GM12801 (cell line): ENCODE measurements around the gene PSAT1.

Experiments
- CTCF ChIP-seq: IDR thresholded peaks from one replicate; pipeline ENCODE4 v1.5.1; 2011; ENCODE audit warnings: control low read depth; ENCODE audit not compliant: insufficient read length; ENCODE audit errors: extremely low read depth

PSAT1 gene

GRCh38 chr9:78301466-78301865 lies 4.5 kb downstream of the PSAT1 start:
- TF ChIP-seq CTCF, result no peak

- no peak for TF ChIP-seq CTCF
Measured at GRCh38 chr9:78303377-78304062, 6.6 kb downstream of the PSAT1 start.

GRCh38 chr9:78304357-78304756 lies 7.4 kb downstream of the PSAT1 start:
- TF ChIP-seq CTCF, result no peak

GRCh38 chr9:78306222-78307076 lies 9.5 kb downstream of the PSAT1 start:
- no peak for TF ChIP-seq CTCF

- no peak for TF ChIP-seq CTCF
Measured at GRCh38 chr9:78307360-78307759, 10.4 kb downstream of the PSAT1 start.

GRCh38 chr9:78309066-78309465 lies 12.1 kb downstream of the PSAT1 start:
- TF ChIP-seq CTCF, result no peak

GRCh38 chr9:78311075-78311474 lies 14.2 kb downstream of the PSAT1 start:
- no peak for TF ChIP-seq CTCF
